Measurements from ENCODE around the gene ARL5A. TPM values are rescaled to one million over a fixed set of nuclear protein-coding genes. Genes with fewer than 3 reads are reported as not detected.

Gene ARL5A
- total and polyA plus RNA-seq, 9 of the 15 experiments (the other 6 are each of a cell fraction or from before 2014, with no cell fraction given) = 16.3 to 117 (median 88.4) TPM

- TF ChIP-seq EHMT2 (IDR thresholded peaks at IDR 0.05) (peak; percentile 74), ELF4 (CRISPR knock-in tag; IDR thresholded peaks at IDR 0.05) (peak; percentile 80; the same call in 1 of the 2 replicates), LEF1 (IDR thresholded peaks at IDR 0.05) (peak; percentile 93), HOXB6 (CRISPR knock-in tag; IDR thresholded peaks at IDR 0.05; ENCODE audit: borderline replicate concordance) (no peak), E2F6 (IDR thresholded peaks at IDR 0.05; ENCODE audit: borderline replicate concordance in 1 of 2, extremely low read depth in 1 of 2, insufficient read depth in 1 of 2, insufficient read length in 1 of 2, low read depth in 1 of 2, low read length in 1 of 2, poor library complexity in 1 of 2, severe bottlenecking in 1 of 2) (no peak), POLR2AphosphoS5 (IDR thresholded peaks at IDR 0.05; ENCODE audit: control insufficient read depth, insufficient read depth, low read depth, low read length) (peak; percentile 92), CBFA2T3 (IDR thresholded peaks at IDR 0.05) (peak; percentile 96), ARID3A (IDR thresholded peaks at IDR 0.05; ENCODE audit: borderline replicate concordance, low read depth, low read length) (0 out of 2 replicates have a peak, but pooled peaks have one; percentile 39), BACH1 (tag; IDR thresholded peaks at IDR 0.05) (0 out of 2 replicates have a peak, but pooled peaks have one; percentile 22), TBL1XR1 (IDR thresholded peaks at IDR 0.05; ENCODE audit: low read length in 2 of 2) (peak in 1 of 2 experiments; percentile 83; a peak in 1 of 4 replicates), MNT (conservative IDR thresholded peaks at IDR 0.05) (peak in 1 of 2 experiments; percentile 47; a peak in 1 of 4 replicates), IRF1 (CRISPR knock-in tag; IDR thresholded peaks at IDR 0.05; ENCODE audit: borderline replicate concordance) (no peak), ZBTB5 (IDR thresholded peaks at IDR 0.05) (no peak), FOSL1 (tag; conservative IDR thresholded peaks at IDR 0.05) (peak; percentile 87), IFI16 (CRISPR knock-in tag; IDR thresholded peaks at IDR 0.05) (no peak), MYC (IDR thresholded peaks at IDR 0.05; ENCODE audit: low read depth, low read length) (0 out of 2 replicates have a peak, but pooled peaks have one; percentile 24), MYC (CRISPR knock-in tag; IDR thresholded peaks at IDR 0.05; ENCODE audit: borderline replicate concordance, low read depth) (no peak), HES1 (IDR thresholded peaks at IDR 0.05; ENCODE audit: low read depth) (peak; percentile 61; the same call in 1 of the 2 replicates), MAFF (IDR thresholded peaks at IDR 0.05; ENCODE audit: low read length) (no peak), HDAC3 (IDR thresholded peaks at IDR 0.05; ENCODE audit: borderline replicate concordance, partially characterized antibody) (peak; percentile 83)
Measured at GRCh38 chr2:151799886-151800292, 28.3 kb downstream of the ARL5A start (continued).

Data from K562 (cell line).